HG03520 (cell line): ENCODE measurements around the gene B3GAT1.

Experiments used
- ATAC-seq: cut with Tn5 transposase; IDR thresholded peaks from one replicate; pipeline ENCODE4 v1.9.1; 2021; ENCODE audit warnings: mild to moderate bottlenecking, moderate library complexity; ENCODE audit not compliant: unreplicated experiment

Gene B3GAT1

DNA sequence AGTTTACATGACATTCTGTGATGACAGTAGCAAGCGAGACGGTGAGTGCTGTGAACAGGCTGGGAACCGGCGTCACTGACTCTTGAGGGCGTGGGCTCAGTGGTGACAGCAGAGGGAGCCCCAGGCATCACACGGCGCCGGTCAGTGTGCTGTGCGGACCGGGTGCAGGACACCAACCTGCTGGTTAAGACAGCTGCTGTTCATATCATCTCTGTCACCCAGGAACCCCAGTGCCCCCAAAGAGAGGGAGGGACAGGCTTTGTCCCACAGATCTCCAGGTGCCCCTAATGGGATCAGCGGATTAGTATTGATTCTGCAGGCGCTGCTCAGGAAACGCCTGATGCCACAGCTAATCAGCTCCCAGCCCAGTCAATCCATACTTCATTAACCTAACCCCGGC is 18.4 kb downstream of the B3GAT1 start:
- no peak for ATAC-seq

DNA sequence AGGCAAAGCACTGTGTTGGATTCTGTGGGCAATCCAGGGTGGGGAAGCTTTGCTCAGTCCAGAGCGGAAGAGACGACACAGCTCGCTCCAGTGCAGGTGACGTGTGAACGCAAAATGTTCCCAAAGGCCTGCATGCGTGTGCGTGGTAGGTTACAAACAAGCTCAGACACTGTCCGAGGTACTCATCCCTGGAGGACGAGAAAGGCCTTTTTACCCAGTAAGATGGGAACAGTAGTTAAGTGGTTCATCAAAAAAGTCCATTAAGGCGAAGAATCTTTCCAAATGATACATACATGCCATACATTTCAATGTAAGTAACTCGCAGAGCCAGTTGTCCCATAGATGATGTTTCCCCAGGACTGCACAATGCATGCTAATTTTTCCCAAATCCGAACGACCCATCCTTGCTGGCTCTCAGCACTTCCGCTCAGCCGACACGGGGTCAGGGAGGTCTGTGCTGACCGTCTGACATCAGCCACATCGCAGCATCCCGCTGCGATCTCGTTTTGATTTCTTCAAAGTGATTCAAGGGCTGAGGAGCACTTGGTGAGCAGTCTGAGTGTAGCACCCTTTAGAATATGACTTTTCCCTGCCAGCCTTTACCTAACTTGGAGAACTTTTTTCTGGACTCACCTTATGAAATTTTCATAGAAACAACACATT is 19.0 kb downstream of the B3GAT1 start:
- no peak for ATAC-seq

DNA sequence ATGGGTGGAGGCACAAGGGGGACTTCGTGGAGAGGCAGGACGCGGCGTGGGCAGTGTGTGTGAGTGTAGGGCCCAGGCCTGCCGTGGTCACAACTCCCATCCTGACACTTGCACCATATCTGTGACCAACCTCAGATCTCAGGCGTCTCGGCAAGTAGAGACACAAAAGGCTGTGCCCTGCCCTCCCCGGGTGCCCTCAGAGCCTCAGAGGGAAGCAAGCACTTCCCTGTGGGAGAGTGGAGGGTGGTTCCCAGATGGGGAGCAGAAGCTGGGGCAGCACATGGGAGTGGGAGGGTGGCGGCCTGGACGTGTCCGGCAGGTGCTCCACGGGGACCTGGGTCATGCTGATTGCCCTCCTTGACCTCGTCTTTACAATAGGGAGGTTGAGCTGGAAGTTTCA is 20.4 kb downstream of the B3GAT1 start:
- ATAC-seq = no peak

DNA sequence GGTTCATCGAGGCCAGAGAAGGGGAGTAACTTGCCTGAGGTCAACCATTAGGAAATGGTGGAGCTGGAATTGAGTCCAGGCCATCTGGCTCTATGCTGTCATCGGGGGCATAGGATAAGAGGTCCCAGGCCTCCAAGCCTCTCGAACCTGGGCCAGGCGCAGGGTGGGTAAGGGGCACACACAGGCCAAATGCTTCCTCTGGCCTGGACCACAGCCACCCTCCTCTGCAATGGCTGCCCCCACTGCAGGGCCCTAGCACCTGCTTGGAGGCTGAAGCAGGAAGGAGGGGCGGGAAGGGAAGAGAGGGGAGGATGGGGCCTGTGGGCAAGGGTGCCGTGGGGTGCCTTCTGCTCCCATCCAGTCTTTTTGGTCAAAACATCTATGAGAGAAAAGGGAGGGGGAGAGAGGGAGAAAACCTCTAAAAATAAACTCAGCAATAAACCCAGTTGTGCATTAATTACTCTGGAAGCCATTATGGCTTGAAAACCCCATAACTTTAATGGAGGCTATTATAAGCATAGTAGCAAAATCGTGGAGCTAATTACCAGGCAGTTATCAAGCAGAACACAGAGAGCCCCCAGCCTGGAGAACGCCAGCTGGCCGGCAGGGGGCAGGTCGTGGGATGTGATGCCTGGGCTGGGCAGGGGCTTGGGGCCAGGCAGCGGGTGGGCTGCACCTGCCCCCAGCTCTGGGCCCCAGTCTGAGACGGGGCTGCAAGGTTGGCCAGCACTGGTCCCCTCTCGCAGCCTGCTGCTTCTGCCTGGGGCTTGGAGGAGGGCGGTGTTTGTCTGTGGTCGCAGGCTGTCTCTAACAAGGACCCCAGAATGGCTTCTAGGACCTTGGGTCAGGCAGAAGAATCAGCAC is 21.1 kb downstream of the B3GAT1 start:
- no peak for ATAC-seq

DNA sequence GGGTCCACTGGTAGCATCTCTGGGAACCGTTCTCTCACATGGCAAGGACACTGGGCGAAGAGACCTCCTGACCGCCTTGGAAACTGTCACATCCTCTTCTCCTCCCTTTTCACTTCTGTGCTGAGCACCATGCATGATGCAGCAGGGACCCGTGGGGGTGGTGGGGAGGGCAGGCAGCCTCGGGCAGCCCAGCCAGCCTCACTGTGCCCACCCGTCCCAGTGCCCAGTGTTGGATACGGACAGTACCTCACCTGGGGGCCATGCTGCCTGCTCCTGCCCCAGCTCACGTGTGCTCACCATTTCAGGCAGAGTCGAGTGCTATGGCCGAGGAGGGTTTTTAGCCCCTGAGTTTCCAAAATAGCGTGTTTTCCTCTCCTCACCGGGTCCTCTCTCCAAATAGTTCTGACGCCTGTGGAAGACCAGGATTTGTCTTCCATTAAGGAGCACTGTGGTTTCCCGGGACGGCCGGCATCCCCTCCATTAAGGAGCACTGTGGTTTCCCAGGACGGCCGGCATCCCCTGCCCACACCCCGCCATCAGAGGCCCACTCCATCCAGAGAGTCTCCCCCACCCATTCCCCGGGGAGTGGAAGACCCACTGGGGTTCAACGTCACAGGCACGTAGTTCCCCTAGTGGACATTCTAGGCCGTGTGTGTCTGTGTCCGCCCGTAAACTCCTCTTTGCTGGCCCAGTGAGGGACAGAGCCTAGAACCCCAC is 22.4 kb downstream of the B3GAT1 start:
- ATAC-seq = no peak

DNA sequence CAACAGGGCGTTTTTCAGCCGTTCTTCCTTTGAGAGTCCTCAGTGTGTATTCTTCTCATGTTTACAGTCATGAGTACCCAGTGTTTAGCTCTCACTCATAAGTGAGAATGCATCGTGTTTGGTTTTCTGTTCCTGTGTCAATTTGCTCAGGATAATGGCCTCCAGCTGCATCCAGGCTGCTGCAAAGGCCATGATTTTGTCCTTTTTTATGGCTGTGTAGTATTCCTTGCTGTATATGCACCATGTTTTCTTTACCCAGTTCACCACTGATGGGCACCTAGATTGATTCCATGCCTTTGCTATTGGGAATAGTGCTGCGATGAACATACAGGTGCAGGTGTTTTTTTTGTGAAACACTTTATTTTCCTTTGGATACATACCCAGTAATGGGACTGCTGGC is 23.5 kb downstream of the B3GAT1 start:
- no peak for ATAC-seq

DNA sequence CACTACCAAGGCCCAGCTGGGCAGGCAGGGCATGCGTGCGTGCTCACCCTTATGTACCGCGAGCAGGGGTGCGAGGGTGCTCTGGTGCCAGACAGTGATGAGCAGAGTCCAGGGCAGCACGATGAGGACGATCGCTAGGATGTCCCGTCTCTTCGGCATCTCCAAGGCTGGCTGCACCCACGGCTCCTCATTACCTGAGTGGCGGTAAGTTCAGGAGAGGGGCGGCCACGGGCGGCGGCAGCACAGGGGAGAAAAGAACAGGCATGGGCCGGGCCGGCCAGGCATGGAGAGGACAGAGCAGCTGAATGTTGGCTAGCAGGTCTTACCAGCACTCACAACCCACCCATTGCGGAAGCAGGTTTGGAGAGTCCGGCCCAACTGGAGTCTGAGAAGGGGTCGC is 24.5 kb downstream of the B3GAT1 start:
- ATAC-seq = no peak

DNA sequence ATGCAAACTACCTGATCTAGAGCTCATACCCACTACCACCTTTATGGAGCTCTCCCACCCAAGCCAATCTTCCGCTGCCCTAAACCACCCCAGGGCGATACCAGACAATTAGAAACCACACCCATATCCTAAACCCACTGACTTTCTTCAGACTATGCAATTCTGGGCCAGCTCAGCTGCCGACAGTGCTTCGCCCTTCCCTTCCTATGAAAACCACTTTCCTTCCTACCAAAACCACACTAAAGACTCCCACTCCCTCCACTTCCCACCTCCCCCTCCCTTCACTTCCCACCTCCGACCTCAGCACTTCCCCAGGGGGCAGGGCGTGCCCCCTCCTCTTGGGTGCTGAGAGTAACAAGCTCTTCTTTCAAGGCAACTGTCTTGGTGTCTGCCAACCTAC is 25.1 kb downstream of the B3GAT1 start:
- ATAC-seq = no peak

DNA sequence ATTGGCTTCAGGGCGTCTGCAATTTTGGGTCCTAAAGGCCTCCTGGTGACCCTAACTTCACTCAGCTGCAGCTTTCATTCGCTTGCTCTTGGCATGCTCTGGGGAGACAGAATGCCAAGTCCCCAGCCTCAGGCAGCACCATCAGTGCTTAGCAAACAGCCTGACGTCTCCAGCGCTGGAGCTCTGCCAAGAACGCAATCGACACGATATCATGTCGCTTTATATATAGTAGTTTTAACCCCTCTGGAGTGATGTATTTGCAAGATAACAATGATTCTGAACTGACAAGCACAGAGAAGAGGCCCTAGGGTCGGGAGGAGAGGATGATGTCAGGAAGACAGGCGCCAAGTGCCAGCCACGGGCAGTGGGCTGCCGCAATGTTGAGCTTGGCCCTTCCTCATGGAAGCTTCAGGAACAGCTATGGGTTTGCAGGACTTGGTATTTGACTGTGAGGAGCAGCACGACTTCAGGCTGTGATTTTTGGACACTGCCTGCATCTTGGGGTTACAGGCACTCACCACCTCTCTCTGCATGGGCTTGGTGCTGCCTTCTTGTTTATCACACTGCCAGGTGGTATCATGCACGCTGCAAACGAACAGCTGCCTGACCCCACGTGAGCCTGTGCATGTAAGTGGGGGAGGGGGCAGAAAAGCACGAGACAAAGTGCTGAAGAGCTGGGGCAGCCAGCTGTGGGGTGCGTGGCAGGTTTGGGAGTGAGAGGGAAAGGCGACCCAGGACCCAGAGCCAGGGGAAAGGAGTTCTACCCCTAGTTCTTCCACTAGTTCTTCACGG is 26.1 kb downstream of the B3GAT1 start:
- no peak for ATAC-seq

DNA sequence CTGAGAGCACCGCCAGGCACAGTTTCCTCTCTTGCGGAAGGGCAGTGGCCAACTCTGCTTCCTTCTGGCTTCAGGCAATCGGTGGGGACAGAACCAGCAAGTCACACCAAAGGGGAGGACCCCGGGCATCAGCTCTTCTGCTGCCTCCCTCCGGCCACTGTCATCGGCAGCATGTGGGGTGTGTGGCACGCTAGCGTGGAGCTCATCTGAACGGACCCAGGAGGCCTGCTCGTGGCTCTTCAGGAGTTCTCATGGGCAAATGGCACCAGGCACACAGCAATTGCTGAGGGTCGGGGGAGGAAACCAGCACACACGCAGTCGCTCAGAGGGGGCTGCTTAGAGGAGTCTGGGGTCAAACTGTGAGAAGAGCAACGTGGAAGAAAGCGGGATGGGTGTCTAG is 26.9 kb downstream of the B3GAT1 start:
- ATAC-seq = no peak

DNA sequence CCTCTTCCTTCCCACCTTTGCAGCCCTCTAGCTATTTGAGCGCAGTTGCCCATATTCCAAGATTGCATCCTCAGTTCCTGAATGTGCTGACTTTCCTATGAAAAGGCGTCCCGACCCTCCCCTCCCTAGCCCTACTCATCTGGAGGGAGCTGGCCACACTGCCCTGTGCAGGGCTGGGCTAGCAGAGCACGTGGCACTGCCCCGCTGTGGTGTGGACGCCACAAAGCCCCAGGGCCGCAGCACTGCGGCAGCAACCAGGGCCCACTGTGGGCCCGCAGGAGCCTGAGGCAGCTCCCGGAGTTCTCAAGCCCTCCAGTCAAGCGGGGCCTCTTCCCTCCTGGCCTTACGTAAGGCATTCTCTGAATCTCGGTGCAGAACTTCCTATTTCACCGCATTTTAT is 27.6 kb downstream of the B3GAT1 start:
- ATAC-seq = no peak

DNA sequence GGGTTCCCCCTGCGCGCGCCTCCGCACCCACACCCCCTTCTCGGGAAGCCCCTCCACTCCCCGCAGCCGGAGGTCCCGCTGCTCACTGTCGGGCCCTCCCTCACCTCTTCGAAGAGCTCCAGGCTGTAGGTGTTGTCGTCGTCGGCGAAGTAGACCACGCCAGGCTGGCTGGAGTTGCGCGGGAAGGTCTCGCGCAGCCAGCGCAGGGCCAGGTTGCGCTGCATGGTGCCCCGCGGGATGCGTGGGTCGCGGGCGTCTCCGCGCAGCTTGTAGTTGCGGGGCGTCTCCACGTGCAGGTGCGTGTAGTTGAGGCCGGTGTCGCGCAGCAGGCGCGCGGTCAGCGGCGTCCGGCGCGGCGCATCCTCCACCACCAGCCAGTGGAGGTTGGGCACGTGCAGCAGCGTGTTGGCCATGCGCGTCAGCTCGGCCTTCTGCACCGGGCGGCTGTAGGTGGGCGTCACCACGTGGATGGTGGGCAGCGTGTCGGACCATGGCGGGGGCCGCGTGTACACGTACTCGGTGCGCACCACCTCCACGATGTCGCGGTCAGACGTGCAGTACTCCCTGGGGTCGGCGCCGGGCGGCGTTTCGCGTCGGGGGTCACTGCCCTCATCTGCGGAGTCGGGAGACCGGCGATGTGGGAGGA is 28.3 kb downstream of the B3GAT1 start:
- no peak for ATAC-seq

DNA sequence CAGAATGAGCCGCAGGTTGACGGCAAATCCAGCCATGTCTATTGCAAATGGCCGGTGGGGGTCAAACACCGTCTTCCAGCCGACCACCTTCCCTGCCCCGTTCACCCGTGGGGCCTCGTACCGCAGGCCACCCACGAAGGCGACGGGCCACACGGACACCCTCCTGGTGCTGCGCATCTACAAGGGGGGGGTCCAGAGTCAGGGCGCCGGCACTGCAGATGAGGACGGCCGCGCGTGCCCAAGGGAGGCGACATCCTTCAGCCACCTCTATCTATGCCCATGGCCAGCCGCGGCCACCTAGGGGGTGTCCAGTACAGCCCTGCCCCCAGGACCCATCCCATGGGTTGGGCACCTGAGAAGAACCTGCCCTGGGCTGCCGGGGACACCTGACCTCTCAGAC is 29.2 kb downstream of the B3GAT1 start:
- ATAC-seq = no peak

DNA sequence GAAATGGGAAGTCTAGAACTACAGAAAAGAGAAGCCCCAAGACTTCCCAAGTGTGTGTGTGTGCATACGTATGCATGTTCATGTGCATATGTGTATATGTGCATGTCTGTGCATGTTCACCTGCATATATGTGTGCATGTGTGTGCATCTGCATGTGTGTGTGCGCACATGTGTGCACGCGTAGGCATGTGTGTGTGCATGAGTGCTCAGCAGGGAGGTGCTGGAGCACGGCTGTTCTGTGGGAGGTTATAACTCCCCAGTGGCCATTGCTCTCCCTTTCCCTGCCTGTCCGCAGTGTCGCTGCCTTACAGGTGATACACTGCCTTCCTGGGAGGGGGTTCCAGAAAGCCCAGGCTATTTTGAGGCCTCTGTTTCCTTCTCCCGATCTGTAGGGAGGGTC is 29.8 kb downstream of the B3GAT1 start:
- no peak for ATAC-seq

DNA sequence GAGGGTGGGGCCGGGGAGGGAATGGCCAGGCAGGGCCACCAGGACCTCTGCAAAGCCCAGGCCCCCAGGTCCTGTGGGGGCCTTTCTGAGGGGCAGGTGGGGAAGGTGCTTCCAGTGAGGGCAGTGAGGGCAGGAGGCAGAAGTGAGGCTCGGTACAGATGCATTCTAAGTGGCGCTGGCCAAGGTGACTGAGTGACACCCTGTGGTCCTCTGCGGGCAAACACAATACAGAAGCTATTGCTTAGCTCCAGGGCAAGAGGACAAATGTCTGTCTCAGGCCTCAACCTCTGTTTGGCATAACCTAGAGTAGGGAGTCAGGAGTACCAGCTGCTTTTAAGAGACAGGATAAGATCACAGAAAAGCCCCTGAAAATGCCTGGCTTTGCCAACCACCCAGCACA is 31.3 kb downstream of the B3GAT1 start:
- no peak for ATAC-seq

DNA sequence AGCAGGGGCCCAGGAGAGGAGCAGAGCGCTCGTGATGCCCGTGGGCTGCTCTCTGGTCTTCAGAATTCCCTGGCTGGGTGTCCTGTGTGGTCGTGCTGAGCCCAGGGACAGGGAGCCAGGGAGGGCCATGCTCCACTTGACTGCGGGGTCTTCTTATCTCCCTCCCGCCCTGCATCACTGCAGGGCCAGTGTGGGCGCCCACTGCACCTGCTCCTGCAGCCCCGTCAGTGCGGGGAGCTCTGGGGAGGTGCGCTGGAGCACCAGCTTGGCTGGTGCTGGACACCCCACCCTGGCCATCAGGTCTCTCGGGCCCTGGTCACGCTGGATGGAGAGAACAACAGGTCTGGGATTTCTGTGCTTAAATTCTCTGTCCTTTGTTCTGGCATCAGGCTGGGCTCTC is 31.8 kb downstream of the B3GAT1 start:
- ATAC-seq = no peak

DNA sequence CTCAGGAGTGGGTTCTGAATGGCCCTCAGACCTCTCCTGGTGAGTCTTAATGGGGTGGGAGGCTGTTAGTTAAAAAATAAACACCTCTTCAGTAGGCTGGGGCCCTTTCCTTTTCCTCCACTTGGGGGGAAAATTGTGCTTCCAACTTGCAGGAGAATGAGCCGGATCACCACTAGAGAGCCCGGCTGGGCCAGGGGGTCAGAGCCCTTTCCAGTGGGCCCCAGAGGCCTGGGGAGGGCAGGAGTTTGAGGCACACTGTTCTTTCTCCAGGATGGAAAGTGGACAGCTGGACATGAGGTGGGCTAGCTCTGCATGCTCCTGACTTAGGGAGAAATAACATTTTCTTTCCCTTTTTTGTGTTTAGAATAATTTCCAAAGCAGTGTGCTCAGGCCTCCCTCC is 32.8 kb downstream of the B3GAT1 start:
- ATAC-seq = no peak

DNA sequence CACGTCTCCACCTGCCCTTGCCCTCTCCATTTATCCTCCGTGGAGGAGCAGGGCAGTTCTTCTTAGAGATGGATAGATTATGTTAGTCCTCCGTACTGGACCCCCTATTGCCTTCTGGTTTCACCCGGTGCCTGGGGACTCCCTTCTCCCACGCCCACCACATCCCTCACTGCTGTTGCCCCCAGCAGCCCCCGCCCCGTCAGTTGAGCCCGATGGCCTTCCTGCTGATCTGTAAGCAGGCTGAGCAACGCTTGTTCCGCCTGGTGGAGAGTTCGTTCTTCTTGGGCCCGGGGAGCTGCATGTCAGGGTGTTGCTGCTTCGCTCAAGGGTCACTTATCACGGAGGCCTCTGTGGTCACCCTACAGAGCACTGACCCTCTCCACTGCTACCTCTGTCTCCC is 34.2 kb downstream of the B3GAT1 start:
- ATAC-seq = no peak

DNA sequence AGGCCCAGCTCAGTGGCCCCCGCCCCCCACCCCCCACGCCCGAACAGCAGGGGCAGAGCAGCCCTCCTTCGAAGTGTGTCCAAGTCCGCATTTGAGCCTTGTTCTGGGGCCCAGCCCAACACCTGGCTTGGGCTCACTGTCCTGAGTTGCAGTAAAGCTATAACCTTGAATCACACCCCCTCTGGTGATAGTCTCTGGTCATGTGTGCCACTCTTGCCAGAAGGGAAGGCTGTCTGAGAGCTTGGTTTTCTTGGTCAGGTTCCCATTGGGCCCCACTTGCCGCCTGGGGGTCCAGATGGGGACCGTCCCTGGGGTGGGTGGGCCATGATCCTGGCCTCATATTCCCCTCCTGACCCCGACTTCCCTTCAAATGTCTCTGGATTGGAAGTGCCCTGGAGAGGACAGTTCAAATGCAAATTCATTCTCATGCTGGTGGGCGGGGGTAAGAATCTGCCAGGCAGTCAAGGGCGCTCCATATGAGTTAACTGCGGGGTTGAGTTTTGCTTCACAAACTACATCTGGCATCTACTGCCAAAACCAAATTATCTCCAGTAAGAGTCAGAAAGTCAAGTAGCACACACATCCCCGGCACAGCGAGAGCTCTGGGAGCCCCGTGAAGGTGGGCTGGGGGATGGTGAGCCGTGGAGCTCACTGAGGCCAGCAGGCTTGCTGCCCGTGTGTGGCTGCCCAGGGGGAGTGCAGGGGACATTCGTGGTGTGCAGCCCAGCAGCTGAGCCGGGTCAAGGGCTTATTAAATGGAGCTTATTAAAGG is 35.7 kb downstream of the B3GAT1 start:
- no peak for ATAC-seq
